Fibroblast of gingiva (primary cell): ENCODE measurements around the gene NEMP2.

ENCODE experiments used
- DNase-seq: peaks from one replicate; pipeline ENCODE4 v3.0.0-alpha.2; 2011; ENCODE audit warnings: low read depth

NEMP2 gene

DNA sequence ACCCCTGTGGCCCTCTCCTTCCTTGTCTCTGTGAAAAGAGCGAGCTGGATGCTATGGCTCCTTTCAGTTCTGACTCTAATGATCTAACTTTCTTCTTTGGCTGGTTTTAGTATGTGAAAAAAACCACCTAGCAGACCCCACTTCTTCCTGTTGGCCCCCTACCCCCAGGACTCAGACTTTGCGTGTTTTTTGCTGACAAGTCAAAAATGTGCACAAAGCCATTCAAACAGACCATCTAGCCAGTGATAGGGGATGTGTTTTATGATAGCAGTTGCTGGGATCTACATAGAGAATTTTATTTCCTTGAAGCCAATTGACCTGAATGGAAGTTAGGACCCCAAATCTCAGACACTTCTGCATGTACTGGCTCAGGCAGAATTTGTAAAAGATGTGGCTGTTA, 77.3 kb downstream of the NEMP2 start:
- DNase-seq: no peak

DNA sequence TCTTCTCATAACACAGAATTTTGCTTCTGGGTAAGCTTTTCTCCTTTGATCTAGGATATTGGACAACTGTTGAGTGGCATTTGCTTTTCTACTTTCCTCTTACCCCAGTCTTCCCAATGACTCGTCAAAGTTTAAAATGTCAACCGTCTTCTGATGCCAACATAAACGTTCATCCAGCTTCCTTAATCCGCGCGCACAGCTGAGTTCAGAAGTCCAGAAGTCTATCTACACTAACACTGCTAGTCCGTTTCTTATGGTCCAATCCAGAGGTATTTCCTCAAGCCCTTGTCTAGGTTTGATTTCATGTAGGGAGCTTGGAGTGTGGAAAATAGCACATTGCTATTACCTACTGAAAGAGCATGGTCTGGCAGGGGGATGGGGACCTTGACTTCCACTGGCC, 77.7 kb downstream of the NEMP2 start:
- no peak for DNase-seq

DNA sequence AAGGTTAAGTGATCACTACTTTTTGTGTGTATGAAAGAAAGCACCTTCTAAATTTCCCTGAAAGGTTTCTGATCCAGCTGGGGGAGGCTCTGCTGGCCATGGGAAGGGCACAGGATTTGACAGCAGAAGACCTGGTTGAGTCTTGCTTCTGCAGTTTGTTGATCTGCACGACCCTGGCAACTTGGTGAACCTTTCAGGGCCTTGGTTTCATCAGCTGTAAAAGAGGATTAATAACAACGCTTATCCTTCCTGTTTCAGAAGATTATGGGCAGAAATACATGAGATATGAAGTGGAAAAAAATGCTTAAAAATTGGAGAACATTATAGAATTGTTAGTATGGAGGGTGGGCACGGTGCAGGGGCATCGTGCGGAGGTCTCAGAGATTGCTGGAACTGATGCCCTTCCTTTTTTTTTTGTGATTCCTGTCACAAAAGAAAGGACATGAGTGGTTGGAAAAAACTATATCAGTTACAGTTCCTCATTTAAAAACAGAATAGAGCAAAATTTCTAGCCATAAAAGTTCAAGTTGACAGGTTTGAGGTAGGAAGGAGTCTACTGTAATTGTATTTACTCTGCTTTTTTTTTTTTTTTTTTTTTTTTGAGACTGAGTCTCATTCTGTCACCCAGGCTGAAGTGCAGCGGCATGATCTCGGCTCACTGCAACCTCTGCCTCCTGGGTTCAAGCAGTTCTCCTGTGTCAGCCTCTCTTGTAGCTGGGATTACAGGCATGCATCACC, 79.0 kb downstream of the NEMP2 start:
- no peak for DNase-seq

DNA sequence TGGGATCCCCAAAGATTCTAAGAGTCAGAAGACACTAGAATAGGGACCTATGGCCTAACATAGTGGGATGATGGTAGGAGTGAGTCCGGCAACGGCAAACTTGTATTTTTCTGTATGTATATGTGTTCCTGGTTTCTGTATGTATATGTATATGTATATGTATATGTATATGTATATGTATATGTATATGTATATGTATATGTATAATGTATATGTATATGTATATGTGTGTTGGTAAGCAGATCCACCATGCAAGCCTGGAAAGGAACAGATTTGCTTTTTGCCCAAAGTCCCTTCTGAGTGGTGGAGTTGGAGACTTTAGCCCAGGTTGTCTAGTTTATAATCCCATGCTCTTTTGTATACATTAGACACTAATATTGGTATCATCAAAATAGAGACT, 79.7 kb downstream of the NEMP2 start:
- no peak for DNase-seq
